Ramos (cell line): ENCODE data around the gene NAALADL2.

Experiments used
- in situ Hi-C: fragments of 300-500 bp; cut with MboI; formaldehyde crosslinking; loops from one replicate; pipeline ENCODE4 v1.14.3; 2022; ENCODE audit warnings: low sequenced_read_pairs; ENCODE audit not compliant: unreplicated experiment

NAALADL2 gene

GRCh38 chr3:174859114-174859735 is at the start of gene NAALADL2:
TSS of gene NAALADL2 (plus strand) at chr3:174859334.
- in situ Hi-C loops: no loop called here

DNA sequence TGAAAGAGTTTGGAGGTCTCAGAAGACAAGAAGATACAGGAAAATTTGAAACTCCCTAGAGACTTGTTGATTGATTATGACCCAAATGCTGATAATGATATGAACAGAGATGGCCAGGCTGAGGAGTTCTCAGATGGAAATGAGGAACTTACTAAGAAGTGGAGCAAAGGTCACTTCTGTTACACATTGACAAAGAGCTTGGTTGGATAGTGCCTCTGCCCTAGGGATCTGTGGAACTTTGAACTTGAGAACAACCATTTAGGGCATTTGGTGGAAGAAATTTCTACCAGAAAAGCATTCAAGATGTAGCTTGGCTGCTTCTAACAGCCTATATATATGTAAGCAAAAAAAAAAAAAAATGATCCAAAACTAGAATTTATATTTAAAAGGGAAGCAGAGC is 48.9 kb upstream of the NAALADL2 start:
- in situ Hi-C loops: no loop called here

DNA sequence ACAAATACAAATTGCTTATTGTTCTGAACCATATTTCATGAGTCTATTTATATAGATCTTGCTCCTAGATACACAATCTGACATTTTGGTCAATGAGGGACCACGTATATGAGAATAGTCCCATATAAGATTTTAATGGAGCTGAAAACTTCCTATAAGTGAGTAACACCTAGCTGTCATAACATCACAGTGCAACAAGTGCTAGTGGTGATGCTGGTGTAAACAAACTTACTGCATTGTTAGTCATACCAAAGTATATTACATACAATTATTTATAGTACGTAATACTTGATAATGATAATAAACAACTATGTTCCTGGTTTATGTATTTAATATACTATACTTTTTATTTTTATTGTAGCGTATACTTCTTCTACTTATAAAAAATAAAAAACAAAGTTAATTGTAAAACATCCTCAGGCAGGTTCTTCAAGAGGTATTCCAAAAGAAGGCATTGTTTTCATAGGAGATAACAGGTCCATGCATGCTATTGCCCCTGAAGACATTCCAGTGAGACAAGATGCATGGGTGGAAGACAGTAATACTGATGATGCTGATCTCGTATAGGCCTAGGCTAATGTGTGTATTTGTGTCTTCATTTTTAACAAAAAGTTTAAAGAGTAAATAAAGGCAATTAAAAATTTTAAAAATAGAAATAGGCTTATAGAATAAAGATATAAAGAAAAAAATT is 46.8 kb upstream of the NAALADL2 start:
- in situ Hi-C loops: no loop called here

- in situ Hi-C loops: no loop called here
These were observed 43.4 kb upstream of the NAALADL2 start for GRCh38 chr3:174815750-174816149.

- in situ Hi-C loops: no loop called here
These were observed 38.2 kb upstream of the NAALADL2 start for GRCh38 chr3:174820885-174821284.

GRCh38 chr3:174821477-174821876 is 37.7 kb upstream of the NAALADL2 start:
- in situ Hi-C loops: no loop called here

DNA sequence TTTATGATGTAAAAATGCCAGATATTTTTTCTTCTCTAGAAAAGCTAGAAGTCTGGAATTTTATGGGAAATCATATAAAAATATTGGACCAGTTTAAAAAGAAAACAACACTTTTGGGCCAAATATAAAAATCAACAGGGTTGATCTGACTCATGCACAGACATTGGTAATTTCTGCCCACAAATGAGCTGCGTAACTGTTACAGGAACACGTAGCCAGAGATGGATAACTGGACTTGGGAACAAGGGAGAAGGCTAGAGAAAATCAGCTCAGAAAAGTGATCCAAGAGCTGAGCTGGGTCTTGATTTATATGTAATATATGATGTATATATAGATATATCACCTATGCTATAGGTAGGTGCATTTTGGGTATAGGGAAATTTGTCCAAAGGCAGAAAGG is 36.8 kb upstream of the NAALADL2 start:
- in situ Hi-C loops: no loop called here

- in situ Hi-C loops: no loop called here
These were observed 33.1 kb upstream of the NAALADL2 start for GRCh38 chr3:174826069-174826468.

GRCh38 chr3:174844746-174845145 is 14.4 kb upstream of the NAALADL2 start:
- in situ Hi-C loops: no loop called here

GRCh38 chr3:174846055-174846454 is 13.1 kb upstream of the NAALADL2 start:
- in situ Hi-C loops: no loop called here

DNA sequence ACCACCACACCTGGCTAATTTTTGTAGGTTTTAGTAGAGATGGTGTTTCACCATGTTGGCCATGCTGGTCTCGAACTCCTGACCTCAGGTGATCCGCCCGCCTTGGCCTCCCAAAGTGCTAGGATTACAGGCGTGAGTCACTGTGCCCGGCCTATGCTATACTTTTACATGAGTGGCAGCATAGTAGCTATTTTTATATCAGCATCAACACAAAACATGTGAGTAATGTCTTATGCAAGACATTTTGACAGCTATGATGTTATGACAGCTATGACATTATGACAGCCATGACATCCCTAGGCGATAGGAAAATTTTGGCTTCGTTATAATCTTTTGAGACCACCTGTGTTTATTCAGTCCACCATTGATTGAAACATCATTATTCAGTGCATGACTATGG is 4.1 kb upstream of the NAALADL2 start:
- in situ Hi-C loops: no loop called here

DNA sequence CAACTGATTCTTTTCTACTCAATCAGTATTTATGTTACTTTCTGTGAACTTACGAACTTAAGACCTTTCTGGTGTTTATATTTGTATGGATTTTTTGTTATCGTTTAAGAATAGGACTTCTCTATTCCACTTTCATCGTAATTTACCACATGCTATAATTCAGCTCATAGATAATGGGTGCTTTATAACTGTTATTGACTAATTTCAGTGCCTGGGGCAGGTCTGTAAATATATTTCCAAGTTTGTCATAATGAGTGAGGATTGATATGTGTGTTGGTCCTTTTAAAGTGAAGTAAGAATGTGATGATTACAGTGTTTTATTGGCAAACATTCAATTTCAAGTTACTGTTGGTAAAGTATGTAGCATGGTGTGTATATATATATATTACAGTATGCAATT is 1.8 kb upstream of the NAALADL2 start:
- in situ Hi-C loops: no loop called here

GRCh38 chr3:174858353-174858752 is 781 bp upstream of the NAALADL2 start:
- in situ Hi-C loops: no loop called here

GRCh38 chr3:174859756-174860155 is 622 bp downstream of the NAALADL2 start:
- in situ Hi-C loops: no loop called here

DNA sequence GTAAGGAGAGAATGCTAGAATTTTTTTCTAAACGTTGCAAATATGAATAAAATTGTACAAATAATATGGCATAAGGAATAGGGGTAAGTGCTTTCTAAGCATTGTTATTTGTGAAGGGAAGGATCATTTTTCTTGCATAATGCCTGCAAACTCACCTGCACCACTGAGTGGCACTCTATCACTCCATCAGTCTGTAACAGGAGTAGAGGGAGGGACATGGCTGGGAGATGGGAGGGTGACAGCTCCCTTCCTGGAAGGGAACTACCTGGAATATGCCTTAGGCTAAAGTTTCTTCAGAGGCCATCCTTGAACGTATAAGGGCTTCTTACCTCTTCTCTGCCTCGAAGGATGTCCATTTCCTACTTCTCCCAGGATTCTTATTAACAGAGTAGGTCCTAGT is 3.0 kb downstream of the NAALADL2 start:
- in situ Hi-C loops: no loop called here

GRCh38 chr3:174862666-174863065 is 3.5 kb downstream of the NAALADL2 start:
- in situ Hi-C loops: no loop called here

GRCh38 chr3:174863488-174863887 is 4.4 kb downstream of the NAALADL2 start:
- in situ Hi-C loops: no loop called here

- in situ Hi-C loops: no loop called here
These were observed 10.3 kb downstream of the NAALADL2 start for GRCh38 chr3:174869448-174869847.

GRCh38 chr3:174873832-174874657 is 14.9 kb downstream of the NAALADL2 start:
- in situ Hi-C loops: no loop called here

- in situ Hi-C loops: no loop called here
These were observed 23.7 kb downstream of the NAALADL2 start for GRCh38 chr3:174882789-174883188.
